KMS-11 (cell line): ENCODE data around the gene C20orf173.

Experiments
- H2AFZ ChIP-seq: fragments of 200-600 bp; sonication (generic); 2 replicates; pipeline ENCODE4 v1.6.1; 2016; ENCODE audit warnings: antibody characterized with exemption, mixed run types, low read depth
- H3K27ac ChIP-seq: fragments of 200-600 bp; sonication (generic); 2 replicates; pipeline ENCODE4 v1.6.1; 2016; ENCODE audit warnings: mild to moderate bottlenecking, mixed run types
- H3K27me3 ChIP-seq: fragments of 200-600 bp; sonication (generic); 2 replicates; pipeline ENCODE4 v1.6.1; 2017; ENCODE audit warnings: mild to moderate bottlenecking, low read depth, mixed run types, moderate library complexity; ENCODE audit not compliant: insufficient read depth
- H3K36me3 ChIP-seq: fragments of 200-600 bp; sonication (generic); 2 replicates; pipeline ENCODE4 v1.6.1; 2017; ENCODE audit warnings: mild to moderate bottlenecking, mixed run types; ENCODE audit not compliant: insufficient read depth
- H3K4me1 ChIP-seq: fragments of 200-600 bp; sonication (generic); 2 replicates; pipeline ENCODE4 v1.6.1; 2016; ENCODE audit warnings: mild to moderate bottlenecking, low read depth, mixed run types; ENCODE audit not compliant: poor library complexity, severe bottlenecking
- H3K4me2 ChIP-seq: fragments of 200-600 bp; sonication (generic); 2 replicates; pipeline ENCODE4 v1.7.0; 2016; ENCODE audit warnings: mild to moderate bottlenecking, mixed run types
- H3K4me3 ChIP-seq: fragments of 200-600 bp; sonication (generic); IDR thresholded peaks from 2 replicates; pipeline ENCODE4 v1.6.1; 2017; ENCODE audit warnings: low read depth, low read length, mixed read lengths; ENCODE audit not compliant: insufficient read depth
- H3K79me2 ChIP-seq: fragments of 200-600 bp; sonication (generic); 2 replicates; pipeline ENCODE4 v1.6.1; 2016; ENCODE audit warnings: low read depth, mixed run types; ENCODE audit not compliant: insufficient read depth
- H3K9ac ChIP-seq: fragments of 200-600 bp; sonication (generic); 2 replicates; pipeline ENCODE4 v1.6.1; 2016; ENCODE audit warnings: mild to moderate bottlenecking, mixed run types
- H4K20me1 ChIP-seq: fragments of 200-600 bp; sonication (generic); 2 replicates; pipeline ENCODE4 v1.6.1; 2016; ENCODE audit warnings: mild to moderate bottlenecking, mixed run types; ENCODE audit not compliant: insufficient read depth
- CTCF ChIP-seq: fragments of 200-600 bp; sonication (generic); conservative IDR thresholded peaks from 2 replicates; pipeline ENCODE4 v1.6.1; 2017; ENCODE audit warnings: low read depth, mild to moderate bottlenecking, antibody characterized with exemption, low read length, moderate library complexity, mixed read lengths

Gene C20orf173

GRCh38 chr20:35487479-35487878 lies 42.0 kb downstream of the C20orf173 start:
- no peak overlapping the region for H2AFZ ChIP-seq
- no peak overlapping the region for H3K9ac ChIP-seq
- H3K27me3 ChIP-seq, result no peaks in the 10 kb centered on the region
- no peaks in the 10 kb centered on the region for H3K36me3 ChIP-seq
- TF ChIP-seq CTCF, result no peak
- no peak overlapping the region for H3K4me3 ChIP-seq
- H3K79me2 ChIP-seq, result no peaks in the 10 kb centered on the region
- H3K4me1 ChIP-seq, result no peaks in the 10 kb centered on the region
- H3K27ac ChIP-seq, result no peak overlapping the region
- no peaks in the 10 kb centered on the region for H4K20me1 ChIP-seq
- no peak overlapping the region for H3K4me2 ChIP-seq

- H3K27ac ChIP-seq, result no peak overlapping the region
- no peaks in the 10 kb centered on the region for H3K4me1 ChIP-seq
- H4K20me1 ChIP-seq, result no peaks in the 10 kb centered on the region
- TF ChIP-seq CTCF, result no peak
- no peaks in the 10 kb centered on the region for H3K79me2 ChIP-seq
- no peak overlapping the region for H3K4me3 ChIP-seq
- no peak overlapping the region for H2AFZ ChIP-seq
- H3K36me3 ChIP-seq, result no peaks in the 10 kb centered on the region
- no peaks in the 10 kb centered on the region for H3K27me3 ChIP-seq
- H3K4me2 ChIP-seq, result no peak overlapping the region
- no peak overlapping the region for H3K9ac ChIP-seq
These were observed 49.7 kb downstream of the C20orf173 start for GRCh38 chr20:35479798-35480197.

- Histone ChIP-seq H3K79me2 (no peaks in the 10 kb centered on the region), H3K9ac (no peak overlapping the region), H2AFZ (no peak overlapping the region), H3K27ac (no peak overlapping the region), H3K4me1 (no peaks in the 10 kb centered on the region), H4K20me1 (no peaks in the 10 kb centered on the region), H3K4me2 (no peak overlapping the region), H3K36me3 (no peaks in the 10 kb centered on the region), H3K4me3 (no peak overlapping the region), H3K27me3 (no peaks in the 10 kb centered on the region)
- no peak for TF ChIP-seq CTCF
These were observed 50.5 kb downstream of the C20orf173 start for GRCh38 chr20:35478804-35479472.
